HUDEP-2 (cell line): ENCODE results near the gene WDR76.

Experiments used
- DNase-seq, 76 experiments: peaks; one replicate each; lab custom pipeline; 2025; ENCODE audit not compliant: unreplicated experiment in 76 of 76; lab: John Stamatoyannopoulos, UW

The WDR76 gene

GRCh38 chr15:43873651-43874050, 46.8 kb downstream of the WDR76 start:
- no peak for DNase-seq

DNA sequence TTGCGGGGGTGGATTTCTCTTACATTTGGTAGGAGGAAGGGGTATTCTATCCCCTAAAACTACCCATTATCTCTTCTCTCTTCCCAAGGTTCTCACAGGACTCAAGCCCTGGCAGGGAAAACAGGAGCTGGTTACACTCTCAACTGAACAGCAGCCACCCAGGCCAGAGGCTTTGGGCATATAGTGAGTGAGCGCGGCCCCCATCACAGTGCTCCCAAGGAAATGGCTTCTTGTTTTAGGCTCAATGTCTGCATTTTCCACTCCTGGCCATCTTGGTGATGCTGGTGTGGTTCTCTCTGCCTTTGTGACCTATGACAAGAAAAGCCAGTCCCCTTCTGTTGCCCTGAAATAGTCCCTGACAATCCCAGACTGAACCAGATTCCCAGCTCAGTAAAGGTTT, 50.1 kb downstream of the WDR76 start:
- DNase-seq: no peak

- DNase-seq: no peak
Measured at GRCh38 chr15:43877371-43877770, 50.6 kb downstream of the WDR76 start.

DNA sequence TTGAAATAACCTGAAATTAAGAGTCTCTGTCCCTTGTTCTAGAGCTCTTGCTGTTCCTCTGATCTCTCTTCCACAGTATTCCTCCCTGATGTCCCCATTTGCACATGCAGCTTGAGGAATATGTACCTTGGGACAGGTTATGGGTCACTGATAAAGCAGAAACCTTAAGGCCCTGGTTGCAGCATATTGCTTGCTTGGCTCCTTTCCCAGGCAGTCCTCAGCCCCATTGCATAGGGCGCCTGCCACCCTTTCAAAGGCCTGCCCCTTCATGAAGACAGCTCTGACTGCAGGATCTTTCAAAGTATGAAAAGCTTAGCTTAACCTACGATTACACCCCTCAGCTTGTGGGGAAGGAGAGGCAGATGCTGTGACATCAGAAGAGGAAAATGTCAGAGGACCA, 51.6 kb downstream of the WDR76 start:
- DNase-seq: no peak

- no peak for DNase-seq
Measured at GRCh38 chr15:43879386-43880355, 52.9 kb downstream of the WDR76 start.

DNA sequence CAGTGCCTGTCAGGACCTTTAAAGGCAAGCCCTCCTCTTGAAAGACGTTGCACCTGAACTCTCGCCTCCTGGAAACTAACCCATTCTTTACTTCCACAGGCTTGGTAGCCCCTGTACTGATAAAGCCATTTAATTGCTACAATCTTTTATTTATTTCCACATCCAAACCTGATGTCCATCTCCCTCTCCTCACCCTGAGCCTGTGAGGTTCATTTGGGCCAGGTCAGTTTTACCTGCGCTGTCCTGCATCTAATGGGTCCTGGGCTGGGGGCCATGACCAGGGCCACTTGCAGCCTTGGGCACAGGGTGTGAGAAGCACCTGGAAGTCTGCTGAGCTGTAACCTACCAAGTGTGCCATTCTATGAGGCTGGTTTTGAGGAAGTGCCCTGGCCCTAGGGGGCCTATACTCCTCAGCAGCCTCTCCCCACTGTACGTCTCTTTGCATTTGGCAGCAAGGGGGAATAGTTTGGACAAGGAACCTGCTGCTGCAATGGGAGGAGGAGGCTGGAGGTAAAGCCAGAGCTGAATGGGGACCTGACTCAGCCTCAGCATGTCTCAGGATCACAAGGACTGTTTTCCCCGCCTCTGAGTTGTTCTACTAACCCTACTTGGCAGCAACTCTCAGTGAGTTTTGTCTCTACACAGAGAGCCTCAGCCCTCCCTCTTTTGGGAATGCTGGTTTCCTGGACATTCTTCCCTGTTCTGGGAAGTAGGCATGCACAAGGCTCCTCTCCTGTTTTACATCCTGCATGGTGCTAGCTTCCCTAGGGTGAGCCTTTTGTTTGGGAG, 53.8 kb downstream of the WDR76 start:
- DNase-seq: no peak

DNA sequence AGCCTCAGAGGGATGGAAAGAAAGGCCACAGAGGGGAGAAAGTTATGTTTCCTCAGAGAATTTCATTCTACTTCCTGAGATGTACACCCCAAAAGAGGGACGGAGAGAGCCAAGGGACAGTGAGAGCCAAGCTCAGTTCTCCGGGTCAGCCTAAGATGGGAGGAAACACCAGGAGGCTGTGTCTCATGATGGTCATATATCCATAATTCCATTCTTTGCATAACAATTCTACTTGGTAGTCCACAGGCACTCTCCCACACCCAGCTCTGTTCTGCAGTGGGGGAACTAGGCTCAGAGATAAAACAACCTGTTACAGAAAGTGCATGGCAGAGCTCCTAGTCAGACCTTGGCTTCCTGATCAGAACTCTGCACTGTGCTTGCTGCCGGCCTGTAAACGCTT, 54.4 kb downstream of the WDR76 start:
- no peak for DNase-seq

DNA sequence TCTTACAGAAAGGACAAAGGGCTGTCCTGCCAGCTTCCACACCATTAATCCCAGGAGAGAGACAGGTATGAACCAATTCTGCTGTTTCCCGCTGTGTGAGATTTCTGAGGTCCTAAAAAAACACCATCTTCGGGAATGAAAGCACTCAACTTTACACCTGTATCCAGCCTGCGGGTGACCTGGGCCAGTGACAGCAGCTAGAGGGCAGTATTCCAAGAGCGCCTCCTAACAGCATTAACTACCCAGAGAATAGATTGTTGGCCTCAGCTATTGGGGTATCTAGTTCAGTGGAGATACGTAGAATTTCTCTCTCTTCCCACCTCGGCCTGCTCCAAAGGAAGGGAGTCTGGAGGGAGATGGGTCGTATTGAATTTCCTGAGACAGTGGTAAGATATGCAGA, 55.1 kb downstream of the WDR76 start:
- DNase-seq: peak in 1 of 76 experiments; percentile 8

DNA sequence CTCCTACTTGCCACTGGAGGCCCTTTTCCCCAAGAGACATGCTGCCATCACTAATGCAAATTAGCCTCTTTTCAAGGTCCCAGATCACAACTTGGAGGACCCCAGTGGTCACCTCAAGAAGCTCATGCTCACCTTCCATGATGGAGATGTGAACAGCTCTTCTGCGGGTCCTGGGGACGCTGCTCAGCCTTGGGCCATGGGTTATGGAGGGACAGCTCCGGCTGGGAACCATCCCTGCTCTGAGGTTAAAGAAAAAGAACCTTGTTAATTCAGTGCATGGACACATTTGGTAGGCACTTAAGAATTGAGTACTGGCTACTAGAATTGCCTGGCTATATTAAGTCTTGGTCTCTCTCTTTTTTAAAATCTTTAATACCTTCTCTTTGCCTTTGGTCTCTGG, 56.8 kb downstream of the WDR76 start:
- no peak for DNase-seq

GRCh38 chr15:43886558-43886957, 59.8 kb downstream of the WDR76 start:
- DNase-seq: no peak

DNA sequence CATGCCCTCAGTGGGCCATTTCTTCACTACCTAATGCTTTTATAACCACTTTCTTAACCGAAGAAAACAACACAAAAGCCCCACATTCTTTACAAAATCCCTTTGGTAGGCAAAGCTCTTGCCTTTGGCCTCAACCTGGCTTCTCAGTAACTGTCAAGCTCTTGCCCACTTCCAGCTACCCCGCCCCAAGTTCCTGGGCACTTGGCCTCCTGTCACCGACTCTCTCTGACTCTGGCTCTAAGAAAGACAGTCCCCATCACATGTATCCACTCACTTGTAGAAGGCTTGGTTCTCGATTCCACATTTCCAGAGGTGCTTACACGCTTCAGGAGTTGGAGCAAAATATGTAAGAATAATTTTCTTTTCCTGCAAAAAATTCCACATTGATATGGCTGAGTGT, 61.1 kb downstream of the WDR76 start:
- DNase-seq: no peak

- DNase-seq: no peak
Measured at GRCh38 chr15:43889042-43889441, 62.2 kb downstream of the WDR76 start.

GRCh38 chr15:43893956-43894355, 67.2 kb downstream of the WDR76 start:
- DNase-seq: no peak

DNA sequence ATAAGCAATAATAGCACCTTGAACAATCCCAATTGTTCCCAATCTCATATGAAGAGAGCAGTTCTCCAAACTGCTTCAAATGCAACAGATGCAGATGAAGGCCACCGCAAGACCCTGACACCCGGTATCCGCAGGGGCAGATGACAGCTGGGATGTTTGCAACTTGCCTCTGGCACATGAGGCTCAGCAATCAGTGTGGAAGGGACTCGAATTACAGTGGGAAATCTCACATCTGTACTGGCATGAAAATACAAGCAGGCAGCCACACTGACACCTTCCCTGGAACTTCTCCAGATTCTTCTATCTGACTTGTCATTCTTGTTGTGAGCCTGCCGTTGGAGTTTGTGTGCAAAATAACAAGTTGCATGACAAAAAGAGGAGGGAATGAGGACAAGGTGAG, 68.8 kb downstream of the WDR76 start:
- DNase-seq: no peak

DNA sequence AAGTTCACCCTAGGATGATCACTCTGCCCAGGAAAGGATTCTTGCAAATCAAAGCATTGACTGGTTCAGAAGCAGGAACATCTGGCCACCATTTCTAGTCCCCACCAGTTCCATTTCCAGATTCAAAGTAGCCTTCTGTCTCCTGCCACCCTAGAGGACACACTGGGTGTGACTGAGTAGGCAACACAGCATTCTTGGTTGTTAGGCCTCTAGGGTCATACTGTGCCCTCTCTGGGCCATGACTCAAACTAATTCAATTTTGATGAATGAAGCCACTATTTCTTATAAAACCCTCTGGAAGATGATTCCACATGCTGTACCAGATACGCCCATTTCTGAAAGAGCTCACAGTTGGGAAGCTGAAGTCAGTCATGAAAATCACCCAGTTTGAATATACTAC, 69.7 kb downstream of the WDR76 start:
- DNase-seq: no peak

GRCh38 chr15:43898891-43899290, 72.1 kb downstream of the WDR76 start:
- no peak for DNase-seq

GRCh38 chr15:43899928-43900327, 73.1 kb downstream of the WDR76 start:
- no peak for DNase-seq

DNA sequence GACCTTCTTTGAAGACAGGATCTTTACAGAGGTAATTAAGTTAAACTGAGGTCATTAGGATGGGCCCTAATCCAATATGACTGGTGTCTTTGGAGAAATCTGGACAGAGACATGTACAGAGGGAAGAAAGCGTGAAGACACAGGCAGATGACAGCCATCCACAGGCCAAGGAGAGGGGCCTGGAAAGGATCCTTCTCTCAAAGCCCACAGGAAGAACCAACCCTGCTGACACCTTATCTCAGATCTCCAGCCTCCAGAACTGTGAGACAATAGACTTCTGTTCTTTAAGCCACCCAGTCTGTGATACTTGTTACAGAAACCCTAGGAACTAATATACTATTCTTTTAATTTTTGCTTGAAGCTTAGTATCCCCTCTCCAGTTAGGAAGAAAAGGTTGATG, 74.2 kb downstream of the WDR76 start:
- DNase-seq: no peak

DNA sequence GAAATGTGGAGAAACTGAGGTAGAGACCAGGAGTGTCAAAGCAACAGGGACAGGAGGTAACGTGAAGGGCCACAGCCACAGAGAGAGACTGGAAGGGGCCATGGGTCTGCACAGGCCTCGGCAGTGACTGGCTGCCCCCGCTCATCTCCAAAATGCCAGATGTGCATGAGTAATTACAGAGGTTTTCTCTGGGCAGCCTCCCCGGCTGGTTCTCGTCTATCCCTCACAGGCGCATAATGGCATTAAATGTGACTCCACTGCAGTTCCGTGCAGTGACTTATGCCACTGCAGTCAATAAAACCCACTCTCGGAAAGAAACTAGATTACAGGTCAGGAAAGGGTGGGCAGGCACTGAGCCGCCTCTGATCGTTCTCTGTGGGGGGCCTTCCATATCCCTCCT, 74.7 kb downstream of the WDR76 start:
- no peak for DNase-seq

DNA sequence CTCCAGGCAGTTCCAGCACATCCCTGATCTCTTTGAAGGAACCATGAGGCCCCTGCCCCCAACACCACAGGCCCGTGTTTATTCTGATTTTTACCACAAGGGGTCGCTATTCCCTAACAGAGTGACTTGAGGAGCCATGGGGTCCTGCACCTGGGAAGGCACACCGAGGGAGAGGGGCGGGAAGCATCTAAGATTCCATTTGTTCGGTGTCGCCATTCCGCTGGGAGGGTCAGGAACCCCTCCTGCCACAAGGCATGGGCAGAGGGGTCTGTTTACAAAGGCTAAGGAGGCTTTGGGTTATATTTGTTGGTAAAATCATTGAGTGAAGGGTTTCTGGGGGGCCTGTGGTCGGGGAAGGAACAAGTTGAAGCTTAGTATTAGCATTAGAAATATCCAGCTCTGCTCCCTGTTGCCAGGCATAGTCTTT, 77.1 kb downstream of the WDR76 start:
- peak in 55 of 76 experiments; percentile 5 to 77 (median 35) for DNase-seq

GRCh38 chr15:43905755-43906154, 79.0 kb downstream of the WDR76 start:
- no peak for DNase-seq
